Mucosa of descending colon (tissue), 3 donors: ENCODE measurements around the gene TSPAN4. TPM values are rescaled to one million over a fixed set of nuclear protein-coding genes. Genes with fewer than 3 reads are reported as not detected.

Source experiments
- ATAC-seq: fragments of 200-7000 bp; cut with Tn5 transposase; one replicate; pipeline ENCODE4 v1.9.1; 2020; ENCODE audit warnings: mild to moderate bottlenecking, moderate library complexity
- DNase-seq, 3 donors: peaks; one replicate each; pipeline ENCODE4 v3.0.0-alpha.2; 2020
- H3K36me3 ChIP-seq: fragments of 200-600 bp; one replicate; pipeline ENCODE4 v1.8.0; 2021; ENCODE audit warnings: low read depth, mild to moderate bottlenecking
- H3K4me1 ChIP-seq: fragments of 200-600 bp; one replicate; pipeline ENCODE4 v1.8.0; 2021; ENCODE audit warnings: low read depth, mild to moderate bottlenecking
- H3K4me3 ChIP-seq: fragments of 200-600 bp; one replicate; pipeline ENCODE4 v1.8.0; 2021; ENCODE audit warnings: mild to moderate bottlenecking
- H3K9me3 ChIP-seq: fragments of 200-600 bp; one replicate; pipeline ENCODE4 v1.8.0; 2021; ENCODE audit warnings: mild to moderate bottlenecking
- intact Hi-C, 2 donors: fragments of 100-400 bp; cut with DNase I in 1 of 2; cut with micrococcal nuclease in 1 of 2; formaldehyde crosslinking; loops; one replicate each; pipeline versions ENCODE4 v1.11.0 to v1.11.1; 2022; cut with DNase I, micrococcal nuclease
- total RNA-seq, 3 donors: library from RNA; stranded (reverse); fragmentation: NEBNext Ultra II Directional in 2 of 3; extraction: Animal tissue kit (Norgen Biotek cat#: 25700) in 2 of 3; gene quantifications; one replicate each; pipeline versions ENCODE4 v1.2.1 to v1.2.4, GENCODE V29; 2021 to 2023
- TF ChIP-seq, protein P1 (sequence below): fragments of 200-600 bp; IDR thresholded peaks from one replicate; pipeline ENCODE4 v1.8.0; 2022; ENCODE audit warnings: antibody characterized with exemption, mild to moderate bottlenecking
- donor health status: DM: no; HTN: no; CAD: no; lungs with moderate emphysema.
- donor health status: DM: no; HTN: no; CAD: no.
- donor health status: DM: no; HTN: yes; CAD: no.

The TSPAN4 gene
- total RNA-seq, 3 donors from 2014 or later: 9.2 to 42.4 (median 24.7) TPM

DNA sequence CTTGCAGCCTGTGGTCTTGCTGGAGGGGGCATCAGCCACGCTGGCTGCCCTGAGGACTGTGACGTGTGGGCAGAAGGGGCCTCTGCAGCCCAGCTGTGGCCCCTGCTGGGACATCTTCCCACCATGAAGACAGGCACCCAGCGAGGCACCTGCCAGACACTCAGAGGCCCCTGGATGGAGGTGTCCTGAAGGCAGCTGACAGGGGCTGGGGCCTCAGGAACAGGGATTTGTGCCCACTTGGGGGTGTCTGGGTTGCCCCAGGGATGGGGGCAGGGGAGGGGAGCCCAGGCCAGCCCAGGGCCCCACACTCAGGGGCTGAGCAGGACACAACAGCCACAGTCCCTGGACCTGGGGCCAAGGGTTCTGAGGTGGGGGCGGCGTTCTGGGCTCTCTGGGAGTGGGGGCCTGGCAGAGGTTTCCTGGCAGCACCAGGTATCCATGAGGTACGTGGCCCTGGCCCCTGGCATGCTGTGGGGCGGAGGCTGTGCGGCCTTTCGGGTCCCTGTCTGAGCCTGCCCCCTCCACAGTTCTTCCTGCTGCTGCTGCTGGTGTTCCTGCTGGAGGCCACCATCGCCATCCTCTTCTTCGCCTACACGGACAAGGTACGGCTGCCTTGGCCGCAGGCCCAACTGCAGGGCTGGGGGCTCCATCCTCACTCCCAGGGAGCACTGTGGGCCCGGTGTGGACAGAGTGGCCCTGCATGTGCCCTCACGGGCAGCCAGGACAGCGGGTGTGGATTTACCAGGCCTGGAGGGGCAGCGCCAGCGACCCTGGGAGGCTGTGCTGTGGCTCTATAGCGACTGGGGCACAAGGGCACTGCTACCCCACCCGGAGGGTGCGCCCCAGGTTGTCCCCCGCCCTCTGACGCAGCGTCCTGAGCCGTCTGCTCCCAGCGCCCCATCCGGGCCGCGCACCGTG lies 21.5 kb downstream of the TSPAN4 start:
- TF ChIP-seq, protein P1, sequence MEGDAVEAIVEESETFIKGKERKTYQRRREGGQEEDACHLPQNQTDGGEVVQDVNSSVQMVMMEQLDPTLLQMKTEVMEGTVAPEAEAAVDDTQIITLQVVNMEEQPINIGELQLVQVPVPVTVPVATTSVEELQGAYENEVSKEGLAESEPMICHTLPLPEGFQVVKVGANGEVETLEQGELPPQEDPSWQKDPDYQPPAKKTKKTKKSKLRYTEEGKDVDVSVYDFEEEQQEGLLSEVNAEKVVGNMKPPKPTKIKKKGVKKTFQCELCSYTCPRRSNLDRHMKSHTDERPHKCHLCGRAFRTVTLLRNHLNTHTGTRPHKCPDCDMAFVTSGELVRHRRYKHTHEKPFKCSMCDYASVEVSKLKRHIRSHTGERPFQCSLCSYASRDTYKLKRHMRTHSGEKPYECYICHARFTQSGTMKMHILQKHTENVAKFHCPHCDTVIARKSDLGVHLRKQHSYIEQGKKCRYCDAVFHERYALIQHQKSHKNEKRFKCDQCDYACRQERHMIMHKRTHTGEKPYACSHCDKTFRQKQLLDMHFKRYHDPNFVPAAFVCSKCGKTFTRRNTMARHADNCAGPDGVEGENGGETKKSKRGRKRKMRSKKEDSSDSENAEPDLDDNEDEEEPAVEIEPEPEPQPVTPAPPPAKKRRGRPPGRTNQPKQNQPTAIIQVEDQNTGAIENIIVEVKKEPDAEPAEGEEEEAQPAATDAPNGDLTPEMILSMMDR: no peak
- no peaks in the 10 kb centered on the region for H3K9me3 ChIP-seq
- peaks cover 7% of the 10 kb centered on the region for H3K4me1 ChIP-seq
- no peaks in the 10 kb centered on the region for H3K36me3 ChIP-seq
- DNase-seq: no peak
- no peak overlapping the region for H3K4me3 ChIP-seq
- intact Hi-C loops: no loop called here
- peak; percentile 1 for ATAC-seq

GRCh38 chr11:864898-865297 lies 22.2 kb downstream of the TSPAN4 start:
- no peaks in the 10 kb centered on the region for H3K9me3 ChIP-seq
- intact Hi-C loops: no loop called here
- peaks cover under 1% of the 10 kb centered on the region for H3K4me1 ChIP-seq
- H3K4me3 ChIP-seq: no peak overlapping the region
- TF ChIP-seq, protein P1: no peak
- DNase-seq (no peak), ATAC-seq (no peak)
- no peaks in the 10 kb centered on the region for H3K36me3 ChIP-seq

GRCh38 chr11:865462-866430 lies 23.1 kb downstream of the TSPAN4 start:
- H3K4me3 ChIP-seq: no peak overlapping the region
- H3K4me1 ChIP-seq: no peaks in the 10 kb centered on the region
- TF ChIP-seq, protein P1: no peak
- intact Hi-C loops: no loop called here
- no peak for DNase-seq
- H3K9me3 ChIP-seq: no peaks in the 10 kb centered on the region
- ATAC-seq: no peak
- no peaks in the 10 kb centered on the region for H3K36me3 ChIP-seq

GRCh38 chr11:866481-866880 lies 23.8 kb downstream of the TSPAN4 start:
- H3K4me3 ChIP-seq: no peak overlapping the region
- no peaks in the 10 kb centered on the region for H3K36me3 ChIP-seq
- ATAC-seq (no peak), DNase-seq (no peak)
- no peaks in the 10 kb centered on the region for H3K9me3 ChIP-seq
- no peaks in the 10 kb centered on the region for H3K4me1 ChIP-seq
- intact Hi-C loops: no loop called here
- TF ChIP-seq, protein P1: no peak

GRCh38 chr11:867856-868358 lies 25.3 kb downstream of the TSPAN4 start:
- no peaks in the 10 kb centered on the region for H3K9me3 ChIP-seq
- DNase-seq (no peak), ATAC-seq (no peak)
- no peaks in the 10 kb centered on the region for H3K36me3 ChIP-seq
- TF ChIP-seq, protein P1: no peak
- no peak overlapping the region for H3K4me3 ChIP-seq
- intact Hi-C loops: no loop called here
- H3K4me1 ChIP-seq: no peaks in the 10 kb centered on the region
